H9 (cell line): ENCODE data around the gene NCBP3. TPM values are rescaled to one million over a fixed set of nuclear protein-coding genes. Genes with fewer than 3 reads are reported as not detected.

Experiments
- DNase-seq: peaks from one replicate; pipeline ENCODE4 v3.0.0-alpha.2; 2017
- H2AFZ ChIP-seq: one replicate; pipeline ENCODE4 v1.6.1; 2013; ENCODE audit warnings: mild to moderate bottlenecking, low read length, control low read depth, moderate library complexity
- H2AK5ac ChIP-seq: 2 replicates; pipeline ENCODE4 v1.6.1; 2013; ENCODE audit warnings: low read length, control low read depth, mixed read lengths; ENCODE audit not compliant: insufficient read length
- H2BK120ac ChIP-seq: one replicate; pipeline ENCODE4 v1.6.1; 2013; ENCODE audit warnings: low read depth, mild to moderate bottlenecking, low read length, control low read depth, inconsistent platforms; ENCODE audit not compliant: poor library complexity, severe bottlenecking
- H2BK12ac ChIP-seq: 2 replicates; pipeline ENCODE4 v1.6.1; 2013; ENCODE audit warnings: low read length, control low read depth, mixed read lengths, low read depth; ENCODE audit not compliant: insufficient read length
- H2BK15ac ChIP-seq: 2 replicates; pipeline ENCODE4 v1.6.1; 2013; ENCODE audit warnings: low read depth, low read length, control low read depth
- H2BK20ac ChIP-seq: one replicate; pipeline ENCODE4 v1.6.1; 2013; ENCODE audit warnings: low read depth, mild to moderate bottlenecking, low read length, control low read depth, inconsistent platforms; ENCODE audit not compliant: poor library complexity, severe bottlenecking
- H2BK5ac ChIP-seq: 2 replicates; pipeline ENCODE4 v1.6.1; 2013; ENCODE audit warnings: low read length, control low read depth, mixed read lengths; ENCODE audit not compliant: insufficient read length
- H3K14ac ChIP-seq: 2 replicates; pipeline ENCODE4 v1.6.1; 2013; ENCODE audit warnings: low read length, control low read depth; ENCODE audit not compliant: insufficient read depth
- H3K18ac ChIP-seq: 2 replicates; pipeline ENCODE4 v1.6.1; 2013; ENCODE audit warnings: low read depth, mild to moderate bottlenecking, mixed read lengths, low read length, control low read depth; ENCODE audit not compliant: insufficient read length
- H3K23ac ChIP-seq: 2 replicates; pipeline ENCODE4 v1.6.1; 2013; ENCODE audit warnings: low read length, control low read depth, mixed read lengths, low read depth; ENCODE audit not compliant: insufficient read length
- H3K23me2 ChIP-seq: 2 replicates; pipeline ENCODE4 v1.6.1; 2013; ENCODE audit warnings: low read depth, mild to moderate bottlenecking, mixed read lengths, low read length, control low read depth; ENCODE audit not compliant: insufficient read length, poor library complexity, severe bottlenecking
- H3K27ac ChIP-seq: 2 replicates; pipeline ENCODE4 v1.5.1; 2013; ENCODE audit warnings: low read length, control low read depth, mixed read lengths, low read depth; ENCODE audit not compliant: insufficient read length
- H3K27me3 ChIP-seq: 2 replicates; pipeline ENCODE4 v1.6.1; 2013; ENCODE audit warnings: low read length, control low read depth, inconsistent platforms; ENCODE audit not compliant: insufficient read depth
- H3K4ac ChIP-seq: 2 replicates; pipeline ENCODE4 v1.6.1; 2013; ENCODE audit warnings: low read depth, mild to moderate bottlenecking, control low read depth, inconsistent platforms, low read length, moderate library complexity
- H3K4me1 ChIP-seq: 2 replicates; pipeline ENCODE4 v1.6.1; 2013; ENCODE audit warnings: low read length, control low read depth, inconsistent platforms; ENCODE audit not compliant: insufficient read depth
- H3K4me2 ChIP-seq: 2 replicates; pipeline ENCODE4 v1.6.1; 2013; ENCODE audit warnings: low read length, control low read depth, mixed read lengths; ENCODE audit not compliant: insufficient read length, insufficient read depth
- H3K56ac ChIP-seq: 2 replicates; pipeline ENCODE4 v1.6.1; 2013; ENCODE audit warnings: low read depth, mild to moderate bottlenecking, mixed read lengths, low read length, control low read depth; ENCODE audit not compliant: insufficient read length
- H3K79me1 ChIP-seq: 2 replicates; pipeline ENCODE4 v1.6.1; 2013; ENCODE audit warnings: low read depth, mild to moderate bottlenecking, moderate library complexity, low read length, control low read depth, inconsistent platforms; ENCODE audit not compliant: insufficient read depth, poor library complexity, severe bottlenecking
- H3K79me2 ChIP-seq: 2 replicates; pipeline ENCODE4 v1.6.1; 2013; ENCODE audit warnings: low read length, control low read depth, inconsistent platforms; ENCODE audit not compliant: insufficient read depth
- H3K9ac ChIP-seq: 2 replicates; pipeline ENCODE4 v1.6.1; 2013; ENCODE audit warnings: low read length, control low read depth, mixed read lengths; ENCODE audit not compliant: insufficient read length; ENCODE audit errors: extremely low read depth
- H3K9me3 ChIP-seq: one replicate; pipeline ENCODE4 v1.6.1; 2013; ENCODE audit warnings: low read depth, low read length, inconsistent platforms; ENCODE audit not compliant: control insufficient read depth
- H3T11ph ChIP-seq: one replicate; pipeline ENCODE4 v1.6.1; 2013; ENCODE audit warnings: mild to moderate bottlenecking, low read length, control low read depth, inconsistent platforms
- H4K20me1 ChIP-seq: one replicate; pipeline ENCODE4 v1.6.1; 2013; ENCODE audit not compliant: control insufficient read depth, insufficient read length, insufficient read depth
- H4K5ac ChIP-seq: 2 replicates; pipeline ENCODE4 v1.6.1; 2013; ENCODE audit warnings: low read depth, mild to moderate bottlenecking, mixed read lengths, low read length, control low read depth; ENCODE audit not compliant: insufficient read length
- H4K8ac ChIP-seq: replicated peaks from 2 replicates; pipeline ENCODE4 v1.6.1; 2013; ENCODE audit warnings: low read length, control low read depth, mixed read lengths, low read depth; ENCODE audit not compliant: insufficient read length
- H4K91ac ChIP-seq: 2 replicates; pipeline ENCODE4 v1.6.1; 2013; ENCODE audit warnings: low read depth, mild to moderate bottlenecking, moderate library complexity, mixed read lengths, low read length, control low read depth; ENCODE audit not compliant: insufficient read length
- H3K27ac Mint-ChIP-seq, 3 experiments: 2 replicates in 2 of 3; 3 replicates in 1 of 3; pipeline ENCODE4 v1.8.0; 2020 to 2021; ENCODE audit warnings: mixed read lengths in 3 of 3, mild to moderate bottlenecking in 1 of 3, moderate library complexity in 1 of 3
- H3K27me3 Mint-ChIP-seq: 2 replicates; pipeline ENCODE4 v1.8.0; 2021; ENCODE audit warnings: low read depth, mild to moderate bottlenecking, moderate library complexity, mixed read lengths
- H3K36me3 Mint-ChIP-seq, 3 experiments: 2 replicates in 2 of 3; 3 replicates in 1 of 3; pipeline ENCODE4 v1.8.0; 2020 to 2021; ENCODE audit warnings: low read depth in 3 of 3, mixed read lengths in 3 of 3; ENCODE audit not compliant: insufficient read depth in 1 of 3
- H3K4me1 Mint-ChIP-seq, 2 experiments: 2 replicates each; pipeline ENCODE4 v1.8.0; 2020; ENCODE audit warnings: mixed read lengths in 2 of 2
- H3K4me3 Mint-ChIP-seq, 2 experiments: 2 replicates in 1 of 2; 3 replicates in 1 of 2; pipeline ENCODE4 v1.8.0; 2020 to 2021; ENCODE audit warnings: mild to moderate bottlenecking in 2 of 2, mixed read lengths in 2 of 2, moderate library complexity in 1 of 2
- H3K9me3 Mint-ChIP-seq, 2 experiments: 2 replicates in 1 of 2; 3 replicates in 1 of 2; pipeline ENCODE4 v1.8.0; 2020; ENCODE audit warnings: mild to moderate bottlenecking in 2 of 2, mixed read lengths in 2 of 2, moderate library complexity in 1 of 2
- WGBS: extraction: QIAGEN DNeasy Blood & Tissue Kit; methylation state at CpG from one replicate; pipeline ENCODE4 v1.1.7; 2013; ENCODE audit warnings: missing lambda C conversion rate, low lambda C conversion rate, mixed read lengths; ENCODE audit not compliant: insufficient read length; ENCODE audit errors: extremely low coverage; 5-methylcytosine and 5-hydroxymethylcytosine counted together
- total RNA-seq: library from RNA; stranded (reverse); gene quantifications from 2 replicates; pipeline ENCODE4 v1.2.1, GENCODE V29; 2021
- TF ChIP-seq, protein P1 (sequence below): fragments of 200-600 bp; sonication (generic); conservative IDR thresholded peaks from 3 replicates; pipeline ENCODE4 v1.8.0; 2021; ENCODE audit warnings: antibody characterized with exemption, mild to moderate bottlenecking

The NCBP3 gene
- total RNA-seq, 1 experiment from 2014 or later, result 45.7 TPM

- Histone ChIP-seq H3K4ac (no peak overlapping the region), H2BK5ac (no peak overlapping the region), H3K27ac (no peak overlapping the region), H3K79me2 (no peaks in the 10 kb centered on the region), H3K9ac (no peak overlapping the region), H3K27me3 (no peaks in the 10 kb centered on the region), H3K79me1 (no peaks in the 10 kb centered on the region), H3K4me2 (no peak overlapping the region), H2BK20ac (no peak overlapping the region), H4K20me1 (no peaks in the 10 kb centered on the region), H3K18ac (no peak overlapping the region), H2BK120ac (no peak overlapping the region), H2AFZ (no peak overlapping the region), H2BK15ac (no peak overlapping the region), H4K91ac (no peak overlapping the region), H4K5ac (no peak overlapping the region), H3K14ac (no peak overlapping the region), H3T11ph (no peak overlapping the region), H2BK12ac (no peak overlapping the region), H3K56ac (no peak overlapping the region), H3K4me1 (no peaks in the 10 kb centered on the region; the same call in 1 of the 2 replicates), H3K9me3 (no peaks in the 10 kb centered on the region), H3K23me2 (peaks cover 3% of the 10 kb centered on the region), H3K23ac (no peak overlapping the region), H4K8ac (no peak overlapping the region), H2AK5ac (no peak overlapping the region)
- Mint-ChIP-seq H3K9me3 (no peaks in the 10 kb centered on the region; a peak in 1 of 5 replicates), H3K4me1 (peaks cover 6 to 16% of the 10 kb centered on the region in 2 experiments), H3K27me3 (peaks cover 4% of the 10 kb centered on the region), H3K27ac (no peak overlapping the region), H3K36me3 (peaks cover 0 to 2% (median 0%) of the 10 kb centered on the region in 3 experiments; a peak in 1 of 7 replicates), H3K4me3 (peak overlapping the region; percentile 51 to 75; a peak in 4 of 5 replicates)
- TF ChIP-seq, protein P1, sequence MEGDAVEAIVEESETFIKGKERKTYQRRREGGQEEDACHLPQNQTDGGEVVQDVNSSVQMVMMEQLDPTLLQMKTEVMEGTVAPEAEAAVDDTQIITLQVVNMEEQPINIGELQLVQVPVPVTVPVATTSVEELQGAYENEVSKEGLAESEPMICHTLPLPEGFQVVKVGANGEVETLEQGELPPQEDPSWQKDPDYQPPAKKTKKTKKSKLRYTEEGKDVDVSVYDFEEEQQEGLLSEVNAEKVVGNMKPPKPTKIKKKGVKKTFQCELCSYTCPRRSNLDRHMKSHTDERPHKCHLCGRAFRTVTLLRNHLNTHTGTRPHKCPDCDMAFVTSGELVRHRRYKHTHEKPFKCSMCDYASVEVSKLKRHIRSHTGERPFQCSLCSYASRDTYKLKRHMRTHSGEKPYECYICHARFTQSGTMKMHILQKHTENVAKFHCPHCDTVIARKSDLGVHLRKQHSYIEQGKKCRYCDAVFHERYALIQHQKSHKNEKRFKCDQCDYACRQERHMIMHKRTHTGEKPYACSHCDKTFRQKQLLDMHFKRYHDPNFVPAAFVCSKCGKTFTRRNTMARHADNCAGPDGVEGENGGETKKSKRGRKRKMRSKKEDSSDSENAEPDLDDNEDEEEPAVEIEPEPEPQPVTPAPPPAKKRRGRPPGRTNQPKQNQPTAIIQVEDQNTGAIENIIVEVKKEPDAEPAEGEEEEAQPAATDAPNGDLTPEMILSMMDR, result no peak
- WGBS, result no CpG with 5 or more reads among the region's 18 CpGs
- DNase-seq, result no peak
These were observed 92.0 kb downstream of the NCBP3 start for GRCh38 chr17:3754066-3754457.
